ENCODE results near the gene MVP. TPM values are rescaled to one million over a fixed set of nuclear protein-coding genes. Genes with fewer than 3 reads are reported as not detected.

The MVP gene
- total RNA-seq, 2 donors from 2014 or later = 3.0 to 8.0 TPM

DNA sequence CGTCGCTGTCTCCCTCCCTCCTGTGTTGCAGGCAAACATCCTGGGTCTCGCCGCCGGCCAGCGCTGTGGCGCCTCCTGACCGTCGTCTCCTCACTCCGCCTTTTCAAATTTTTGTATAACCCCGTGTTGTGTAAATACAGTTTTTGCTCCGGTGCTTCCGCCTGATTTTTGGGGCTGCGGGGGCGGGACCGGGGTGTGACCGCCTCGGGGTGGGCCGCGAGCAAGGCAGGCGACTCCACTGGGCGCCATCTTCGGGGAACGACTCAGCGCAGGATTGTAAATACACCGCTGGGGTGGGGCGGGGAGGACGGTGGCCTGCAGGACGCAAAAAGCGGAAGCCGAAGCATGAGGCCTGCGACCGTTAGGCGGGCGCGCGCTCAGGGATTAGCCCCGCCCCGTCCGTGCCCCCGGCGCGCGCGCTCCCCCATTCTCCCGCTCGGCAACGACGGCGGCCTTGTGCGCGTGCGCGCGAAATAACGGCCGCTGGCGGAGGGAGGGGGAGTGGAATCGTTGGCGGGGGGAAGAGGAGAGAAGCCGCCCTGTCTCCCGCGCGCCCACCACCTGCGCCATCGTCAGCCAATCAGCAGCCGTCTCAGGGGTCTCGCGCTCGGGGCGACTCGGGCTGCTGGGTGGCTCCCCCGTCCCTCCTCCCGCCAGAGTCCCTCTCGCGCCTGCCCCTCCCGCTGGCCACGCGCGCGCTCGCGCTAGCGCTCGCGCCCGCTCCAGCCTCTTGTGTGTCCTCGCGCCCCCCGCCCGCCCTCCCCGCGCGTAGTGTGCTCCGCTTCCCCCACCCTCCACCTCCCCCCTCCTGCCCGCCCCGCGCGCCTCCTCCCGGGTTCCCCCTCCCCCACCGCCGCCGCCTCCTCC lies 14.8 kb upstream of the MVP start:
- peak overlapping the region; percentile 80 for H3K4me3 ChIP-seq (ENCODE audit: low read length)
- peaks cover 19% of the 10 kb centered on the region for H3K4me1 ChIP-seq (ENCODE audit: control insufficient read depth, insufficient read depth, low read length)
- H3K27me3 ChIP-seq (ENCODE audit: control insufficient read depth, insufficient read depth, low read length, poor library complexity, severe bottlenecking) = no peaks in the 10 kb centered on the region
- peak overlapping the region; percentile 61 for H3K9ac ChIP-seq (ENCODE audit: extremely low read depth, low read length, poor library complexity, severe bottlenecking)
- peak overlapping the region; percentile 83 for H3K27ac ChIP-seq (ENCODE audit: low read depth, low read length)
- H3K27ac Mint-ChIP-seq = peak overlapping the region; percentile 100
- DNase-seq = peak; percentile 99
- H3K36me3 Mint-ChIP-seq (ENCODE audit: low read depth) = peaks cover 46% of the 10 kb centered on the region
- H3K9me3 Mint-ChIP-seq = no peaks in the 10 kb centered on the region
- TF ChIP-seq, protein P1, sequence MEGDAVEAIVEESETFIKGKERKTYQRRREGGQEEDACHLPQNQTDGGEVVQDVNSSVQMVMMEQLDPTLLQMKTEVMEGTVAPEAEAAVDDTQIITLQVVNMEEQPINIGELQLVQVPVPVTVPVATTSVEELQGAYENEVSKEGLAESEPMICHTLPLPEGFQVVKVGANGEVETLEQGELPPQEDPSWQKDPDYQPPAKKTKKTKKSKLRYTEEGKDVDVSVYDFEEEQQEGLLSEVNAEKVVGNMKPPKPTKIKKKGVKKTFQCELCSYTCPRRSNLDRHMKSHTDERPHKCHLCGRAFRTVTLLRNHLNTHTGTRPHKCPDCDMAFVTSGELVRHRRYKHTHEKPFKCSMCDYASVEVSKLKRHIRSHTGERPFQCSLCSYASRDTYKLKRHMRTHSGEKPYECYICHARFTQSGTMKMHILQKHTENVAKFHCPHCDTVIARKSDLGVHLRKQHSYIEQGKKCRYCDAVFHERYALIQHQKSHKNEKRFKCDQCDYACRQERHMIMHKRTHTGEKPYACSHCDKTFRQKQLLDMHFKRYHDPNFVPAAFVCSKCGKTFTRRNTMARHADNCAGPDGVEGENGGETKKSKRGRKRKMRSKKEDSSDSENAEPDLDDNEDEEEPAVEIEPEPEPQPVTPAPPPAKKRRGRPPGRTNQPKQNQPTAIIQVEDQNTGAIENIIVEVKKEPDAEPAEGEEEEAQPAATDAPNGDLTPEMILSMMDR (conservative IDR thresholded peaks at IDR 0.05) = peak; percentile 35
- H3K27me3 Mint-ChIP-seq (ENCODE audit: insufficient read depth) = no peaks in the 10 kb centered on the region
- H3K36me3 ChIP-seq (ENCODE audit: control insufficient read depth, insufficient read depth, low read length) = peaks cover 59% of the 10 kb centered on the region
- H3K9me3 ChIP-seq (ENCODE audit: control insufficient read depth, low read length) = no peaks in the 10 kb centered on the region
- WGBS, 2 experiments (ENCODE audit: insufficient coverage in 1 of 2, insufficient read length in 1 of 2) = 1 to 3% methylated on average over 26 to 76 of the region's 103 CpGs
- peaks cover 36% of the 10 kb centered on the region for H3K4me1 Mint-ChIP-seq
- H3K4me3 Mint-ChIP-seq = peak overlapping the region; percentile 92

DNA sequence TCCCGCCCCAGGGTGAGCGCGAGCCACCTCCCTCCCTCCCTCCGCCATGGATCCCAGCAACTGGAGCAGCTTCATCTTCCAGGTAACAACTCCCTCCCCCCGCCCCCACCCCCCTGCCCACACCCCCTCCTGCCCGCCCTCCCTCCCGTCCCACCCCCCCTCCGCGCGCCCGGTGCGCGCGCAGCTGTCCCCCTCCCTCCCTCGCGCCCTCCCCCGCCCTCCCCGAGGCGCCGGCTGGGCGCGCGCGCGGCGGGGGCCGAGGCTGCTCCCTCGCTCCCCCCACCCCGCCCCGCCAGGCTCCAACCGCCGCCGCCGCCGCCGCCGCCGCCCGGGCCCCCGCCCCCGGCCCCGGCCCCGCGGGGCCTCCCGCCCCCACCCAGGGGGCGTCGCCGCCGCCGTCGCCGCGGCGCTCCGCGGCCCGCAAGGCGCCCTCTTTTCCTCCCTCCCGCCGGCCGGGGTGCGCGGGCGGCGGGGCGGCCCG lies 14.1 kb upstream of the MVP start, which contains the start of gene MAZ:
MAZ (plus strand) TSS at position 431 of the 481 bp plus-strand sequence. CDS start 173 bp downstream, outside the sequence.
- Mint-ChIP-seq H3K27ac (peak within 1 kb of the TSS; percentile 100), H3K4me1 (peaks cover 42% of the 10 kb centered on the region), H3K27me3 (ENCODE audit: insufficient read depth) (no peaks in the 10 kb centered on the region), H3K36me3 (ENCODE audit: low read depth) (peaks cover 40% of the 10 kb centered on the region), H3K4me3 (peak within 1 kb of the TSS; percentile 92), H3K9me3 (no peaks in the 10 kb centered on the region)
- Histone ChIP-seq H3K4me1 (ENCODE audit: control insufficient read depth, insufficient read depth, low read length) (peaks cover 19% of the 10 kb centered on the region), H3K9me3 (ENCODE audit: control insufficient read depth, low read length) (no peaks in the 10 kb centered on the region), H3K27ac (ENCODE audit: low read depth, low read length) (peak within 1 kb of the TSS; percentile 91), H3K36me3 (ENCODE audit: control insufficient read depth, insufficient read depth, low read length) (peaks cover 56% of the 10 kb centered on the region), H3K27me3 (ENCODE audit: control insufficient read depth, insufficient read depth, low read length, poor library complexity, severe bottlenecking) (no peaks in the 10 kb centered on the region), H3K4me3 (ENCODE audit: low read length) (peak within 1 kb of the TSS; percentile 89), H3K9ac (ENCODE audit: extremely low read depth, low read length, poor library complexity, severe bottlenecking) (peak within 1 kb of the TSS; percentile 61)
- DNase-seq = no peak
- TF ChIP-seq, protein P1 (conservative IDR thresholded peaks at IDR 0.05) = no peak
- WGBS, 2 experiments (ENCODE audit: insufficient coverage in 1 of 2, insufficient read length in 1 of 2) = 0% methylated on average over 45 of the region's 67 CpGs; no CpG with 5 or more reads in 1 of the 2 experiments

DNA sequence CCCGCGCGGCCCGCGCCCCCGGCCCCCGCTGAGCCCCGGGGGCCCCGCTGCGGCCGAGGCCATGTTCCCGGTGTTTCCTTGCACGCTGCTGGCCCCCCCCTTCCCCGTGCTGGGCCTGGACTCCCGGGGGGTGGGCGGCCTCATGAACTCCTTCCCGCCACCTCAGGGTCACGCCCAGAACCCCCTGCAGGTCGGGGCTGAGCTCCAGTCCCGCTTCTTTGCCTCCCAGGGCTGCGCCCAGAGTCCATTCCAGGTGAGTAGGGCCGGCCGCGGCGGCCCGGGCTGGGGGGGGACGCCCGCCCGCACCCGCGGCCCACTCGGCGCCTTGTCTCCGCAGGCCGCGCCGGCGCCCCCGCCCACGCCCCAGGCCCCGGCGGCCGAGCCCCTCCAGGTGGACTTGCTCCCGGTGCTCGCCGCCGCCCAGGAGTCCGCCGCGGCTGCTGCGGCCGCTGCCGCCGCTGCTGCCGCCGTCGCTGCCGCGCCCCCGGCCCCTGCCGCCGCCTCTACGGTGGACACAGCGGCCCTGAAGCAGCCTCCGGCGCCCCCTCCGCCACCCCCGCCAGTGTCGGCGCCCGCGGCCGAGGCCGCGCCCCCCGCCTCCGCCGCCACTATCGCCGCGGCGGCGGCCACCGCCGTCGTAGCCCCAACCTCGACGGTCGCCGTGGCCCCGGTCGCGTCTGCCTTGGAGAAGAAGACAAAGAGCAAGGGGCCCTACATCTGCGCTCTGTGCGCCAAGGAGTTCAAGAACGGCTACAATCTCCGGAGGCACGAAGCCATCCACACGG lies 13.4 kb upstream of the MVP start:
- no peaks in the 10 kb centered on the region for H3K27me3 ChIP-seq (ENCODE audit: control insufficient read depth, insufficient read depth, low read length, poor library complexity, severe bottlenecking)
- peak overlapping the region; percentile 89 for H3K4me3 ChIP-seq (ENCODE audit: low read length)
- H3K27ac ChIP-seq (ENCODE audit: low read depth, low read length) = peak overlapping the region; percentile 91
- H3K36me3 ChIP-seq (ENCODE audit: control insufficient read depth, insufficient read depth, low read length) = peaks cover 50% of the 10 kb centered on the region
- peaks cover 34% of the 10 kb centered on the region for H3K36me3 Mint-ChIP-seq (ENCODE audit: low read depth)
- H3K9ac ChIP-seq (ENCODE audit: extremely low read depth, low read length, poor library complexity, severe bottlenecking) = peak overlapping the region; percentile 30
- 0% methylated on average over 14 to 99 of the region's 99 CpGs for WGBS, 2 experiments (ENCODE audit: insufficient coverage in 1 of 2, insufficient read length in 1 of 2)
- peak; percentile 91 for DNase-seq
- no peaks in the 10 kb centered on the region for H3K9me3 ChIP-seq (ENCODE audit: control insufficient read depth, low read length)
- TF ChIP-seq, protein P1 (conservative IDR thresholded peaks at IDR 0.05) = no peak
- H3K9me3 Mint-ChIP-seq = no peaks in the 10 kb centered on the region
- no peaks in the 10 kb centered on the region for H3K27me3 Mint-ChIP-seq (ENCODE audit: insufficient read depth)
- H3K4me1 ChIP-seq (ENCODE audit: control insufficient read depth, insufficient read depth, low read length) = peaks cover 19% of the 10 kb centered on the region
- peak overlapping the region; percentile 78 for H3K27ac Mint-ChIP-seq
- peak overlapping the region; percentile 84 for H3K4me3 Mint-ChIP-seq
- H3K4me1 Mint-ChIP-seq = peaks cover 45% of the 10 kb centered on the region

Measured in endodermal cell (in vitro differentiated cells).